Suprapubic skin (tissue), 4 donors: Measurements from ENCODE around the gene ATP8B1. TPM values are rescaled to one million over a fixed set of nuclear protein-coding genes. Genes with fewer than 3 reads are reported as not detected.

Experiments used
- DNase-seq, 2 donors: peaks; one replicate each; pipeline ENCODE4 v3.0.0-alpha.2; 2019; ENCODE audit warnings: low spot score in 2 of 2
- H3K27ac ChIP-seq: fragments of 200-600 bp; sonication (generic); one replicate; pipeline ENCODE4 v1.5.1; 2019
- H3K27me3 ChIP-seq: fragments of 200-600 bp; sonication (generic); one replicate; pipeline ENCODE4 v1.5.1; 2019
- H3K36me3 ChIP-seq: fragments of 200-600 bp; sonication (generic); one replicate; pipeline ENCODE4 v1.5.1; 2019
- H3K4me1 ChIP-seq: fragments of 200-600 bp; sonication (generic); one replicate; pipeline ENCODE4 v1.5.1; 2019
- H3K4me3 ChIP-seq: fragments of 200-600 bp; sonication (generic); one replicate; pipeline ENCODE4 v1.5.1; 2019; ENCODE audit warnings: mild to moderate bottlenecking
- H3K9me3 ChIP-seq: fragments of 200-600 bp; sonication (generic); one replicate; pipeline ENCODE4 v1.5.1; 2019
- CTCF ChIP-seq, 2 donors: fragments of 200-600 bp in 1 of 2; fragments of 450-650 bp in 1 of 2; sonication (generic) in 1 of 2; IDR thresholded peaks; one replicate each; pipeline ENCODE4 v1.5.1; 2016 to 2019; ENCODE audit warnings: antibody characterized with exemption in 2 of 2, mild to moderate bottlenecking in 1 of 2, moderate library complexity in 1 of 2
- EP300 ChIP-seq: sonication (generic); formaldehyde crosslinking; IDR thresholded peaks from one replicate; pipeline ENCODE4 v1.6.1; 2017; ENCODE audit warnings: antibody characterized with exemption
- POLR2A ChIP-seq, 2 donors: fragments of 450-650 bp; IDR thresholded peaks; one replicate each; pipeline ENCODE4 v1.6.1; 2017; ENCODE audit warnings: antibody characterized with exemption in 2 of 2, mild to moderate bottlenecking in 2 of 2, moderate library complexity in 2 of 2
- POLR2AphosphoS5 ChIP-seq, 3 donors: sonication (generic); formaldehyde crosslinking; IDR thresholded peaks; one replicate each; pipeline ENCODE4 v1.6.1; 2017; ENCODE audit warnings: antibody characterized with exemption in 3 of 3
- WGBS: methylation state at CpG from one replicate; pipeline ENCODE4 v1.1.5; 2018; 5-methylcytosine and 5-hydroxymethylcytosine counted together
- total RNA-seq, 4 donors: library from RNA; depleted of rRNA; stranded (reverse); fragments of >200 nt; gene quantifications; one replicate each; pipeline ENCODE4 v1.1.0, GENCODE V29; 2016

Gene ATP8B1
- total RNA-seq, 4 donors from 2014 or later: 21.5 to 59.1 (median 26.0) TPM

DNA sequence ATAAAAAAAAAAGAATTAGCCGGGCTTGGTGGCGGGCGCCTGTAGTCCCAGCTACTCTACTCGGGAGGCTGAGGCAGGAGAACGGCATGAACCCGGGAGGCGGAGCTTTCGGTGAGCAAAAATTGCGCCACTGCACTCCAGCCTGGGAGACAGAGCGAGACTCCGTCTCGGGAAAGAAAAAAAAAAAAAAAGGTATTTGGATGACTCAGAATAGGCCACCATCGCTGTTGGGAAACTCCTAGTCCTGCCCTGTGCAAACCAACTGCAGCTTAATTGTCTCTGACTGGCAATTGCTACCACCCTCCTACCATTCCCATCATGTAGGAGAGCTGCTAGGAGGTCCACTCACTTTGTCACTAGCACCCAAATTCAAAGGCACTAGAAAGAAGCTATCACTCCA, 43.5 kb downstream of the ATP8B1 start:
- Histone ChIP-seq H3K27me3 (no peaks in the 10 kb centered on the region), H3K4me1 (no peaks in the 10 kb centered on the region), H3K4me3 (no peak overlapping the region), H3K36me3 (no peaks in the 10 kb centered on the region), H3K9me3 (no peaks in the 10 kb centered on the region), H3K27ac (no peak overlapping the region)
- TF ChIP-seq POLR2AphosphoS5 (IDR thresholded peaks at IDR 0.05) (no peak), POLR2A (IDR thresholded peaks at IDR 0.05) (no peak), CTCF (IDR thresholded peaks at IDR 0.05) (no peak), EP300 (no peak)
- no peak for DNase-seq
- 97% methylated on average over 13 of the region's 13 CpGs for WGBS

- no peaks in the 10 kb centered on the region for H3K36me3 ChIP-seq
Observed at GRCh38 chr18:57755473-57756067, 47.5 kb downstream of the ATP8B1 start.

GRCh38 chr18:57754577-57755338, 48.4 kb downstream of the ATP8B1 start:
- TF ChIP-seq CTCF (IDR thresholded peaks at IDR 0.05): no peak
- no peak for TF ChIP-seq EP300
- TF ChIP-seq POLR2A (IDR thresholded peaks at IDR 0.05): no peak
- no peak for TF ChIP-seq POLR2AphosphoS5 (IDR thresholded peaks at IDR 0.05)
- no peaks in the 10 kb centered on the region for H3K9me3 ChIP-seq
- DNase-seq: no peak
- H3K4me3 ChIP-seq: no peak overlapping the region
- H3K27me3 ChIP-seq: no peaks in the 10 kb centered on the region
- no peaks in the 10 kb centered on the region for H3K4me1 ChIP-seq
- H3K27ac ChIP-seq: no peak overlapping the region
- 86% methylated on average over 5 of the region's 5 CpGs for WGBS
- H3K36me3 ChIP-seq: no peaks in the 10 kb centered on the region

More at GRCh38 chr18:57755473-57756067, 47.5 kb downstream of the ATP8B1 start:
- no peak for DNase-seq
- TF ChIP-seq EP300: no peak
- no peak for TF ChIP-seq CTCF (IDR thresholded peaks at IDR 0.05)
- TF ChIP-seq POLR2A (IDR thresholded peaks at IDR 0.05): no peak
- no peak for TF ChIP-seq POLR2AphosphoS5 (IDR thresholded peaks at IDR 0.05)
- 87% methylated on average over 7 of the region's 7 CpGs for WGBS
- no peak overlapping the region for H3K27ac ChIP-seq
- no peaks in the 10 kb centered on the region for H3K4me1 ChIP-seq
- no peak overlapping the region for H3K4me3 ChIP-seq
- H3K9me3 ChIP-seq: no peaks in the 10 kb centered on the region
- H3K27me3 ChIP-seq: no peaks in the 10 kb centered on the region

DNA sequence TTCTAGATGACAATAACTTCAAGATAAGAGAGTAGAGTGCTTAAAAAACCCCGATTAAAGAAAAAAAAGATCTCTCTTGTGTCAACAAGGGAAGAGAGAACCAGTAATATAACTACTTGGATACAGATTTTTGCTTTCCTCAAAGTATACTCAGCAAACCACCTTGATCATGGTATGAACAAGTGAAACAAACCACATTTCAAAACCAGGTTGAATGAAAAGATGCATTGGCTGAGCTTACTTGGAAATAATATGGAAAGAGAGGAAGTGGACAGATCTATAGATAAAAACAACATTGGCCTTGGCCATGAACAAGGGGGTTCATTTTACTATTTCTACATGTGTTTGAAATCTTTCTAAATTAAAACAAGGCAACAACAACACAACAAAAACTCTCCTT, 50.1 kb downstream of the ATP8B1 start:
- no peaks in the 10 kb centered on the region for H3K36me3 ChIP-seq
- TF ChIP-seq CTCF (IDR thresholded peaks at IDR 0.05): no peak
- TF ChIP-seq POLR2A (IDR thresholded peaks at IDR 0.05): no peak
- no peak for TF ChIP-seq POLR2AphosphoS5 (IDR thresholded peaks at IDR 0.05)
- H3K27me3 ChIP-seq: no peaks in the 10 kb centered on the region
- H3K4me3 ChIP-seq: no peak overlapping the region
- peaks cover 13% of the 10 kb centered on the region for H3K4me1 ChIP-seq
- WGBS: 69% methylated on average over 1 of the region's 1 CpG
- no peak overlapping the region for H3K27ac ChIP-seq
- no peak for DNase-seq
- H3K9me3 ChIP-seq: no peaks in the 10 kb centered on the region

DNA sequence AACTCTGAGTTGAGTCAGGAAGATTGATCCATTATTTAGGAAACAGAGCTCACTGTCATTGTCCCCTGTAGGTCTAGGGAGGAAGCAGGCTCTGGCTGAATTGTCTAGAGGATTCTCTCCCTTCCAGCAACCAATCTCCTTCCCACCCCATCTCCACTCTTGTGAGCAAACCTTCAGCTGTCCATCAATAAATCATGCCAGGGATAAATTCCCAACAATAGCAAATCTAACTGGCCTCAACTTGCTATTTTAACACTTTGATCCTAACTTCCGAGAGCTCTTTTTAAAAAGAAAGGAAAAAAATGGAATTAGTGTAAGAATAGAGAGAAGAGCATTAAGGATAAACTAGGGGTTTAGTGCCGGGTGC, 53.5 kb downstream of the ATP8B1 start:
- Histone ChIP-seq H3K4me1 (peaks cover 26% of the 10 kb centered on the region), H3K27me3 (no peaks in the 10 kb centered on the region), H3K36me3 (no peaks in the 10 kb centered on the region), H3K4me3 (no peak overlapping the region), H3K27ac (no peak overlapping the region), H3K9me3 (no peaks in the 10 kb centered on the region)
- 95% methylated on average over 2 of the region's 2 CpGs for WGBS
- no peak for TF ChIP-seq EP300
- no peak for TF ChIP-seq CTCF (IDR thresholded peaks at IDR 0.05)
- TF ChIP-seq POLR2A (IDR thresholded peaks at IDR 0.05): no peak
- TF ChIP-seq POLR2AphosphoS5 (IDR thresholded peaks at IDR 0.05): no peak
- no peak for DNase-seq
